ENCODE results near the gene CCDC201. TPM values are rescaled to one million over a fixed set of nuclear protein-coding genes. Genes with fewer than 3 reads are reported as not detected.

CCDC201 gene
- total RNA-seq, 1 donor: not detected

- peaks cover 48% of the 10 kb centered on the region for H3K27me3 ChIP-seq (ENCODE audit: insufficient read depth, low read length)
- no peaks in the 10 kb centered on the region for H3K9me3 ChIP-seq (ENCODE audit: low read depth, low read length)
These were observed 15.5 kb upstream of the CCDC201 start, which contains the start of gene IGFBP1 for GRCh38 chr7:45888185-45888992. TSS of gene IGFBP1 (plus strand) at chr7:45888488. CDS start at chr7:45888653, 165 bp downstream.

DNA sequence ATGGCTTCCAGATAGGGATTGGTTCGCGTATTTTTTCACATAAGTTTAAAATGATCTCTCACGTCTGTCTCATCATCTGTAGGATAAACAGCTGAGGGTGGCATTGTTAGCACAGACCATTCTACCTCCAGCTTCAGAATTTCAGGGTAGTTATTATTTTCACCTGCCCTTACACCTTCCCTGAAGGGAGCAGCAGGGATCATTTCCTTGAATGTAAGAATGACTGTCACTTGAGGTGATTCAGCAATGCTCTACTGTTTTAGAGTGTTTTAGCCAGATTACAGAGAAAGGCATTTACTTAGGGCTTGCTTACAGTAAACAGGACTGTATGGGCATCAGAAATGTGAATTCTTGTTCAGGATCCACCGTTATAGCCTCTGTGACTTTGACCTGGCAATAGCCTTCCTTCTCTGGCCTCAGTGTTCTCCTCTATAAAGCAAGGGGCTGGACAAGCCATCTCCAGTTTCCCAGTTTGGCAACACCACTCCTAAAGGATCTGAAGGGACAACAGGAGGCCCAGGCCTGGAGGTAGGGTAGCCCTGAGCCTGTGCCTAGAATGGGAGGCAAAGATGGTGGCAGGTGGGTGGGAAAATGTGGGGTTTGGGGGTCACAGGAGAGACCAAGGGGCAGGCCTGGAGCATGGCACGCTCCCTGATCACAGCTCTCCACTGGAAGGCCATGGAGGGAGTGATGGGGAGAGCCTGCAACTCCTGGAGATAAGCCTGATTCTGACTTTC is 14.2 kb upstream of the CCDC201 start:
- Histone ChIP-seq H3K4me1 (ENCODE audit: insufficient read depth, low read length) (no peaks in the 10 kb centered on the region), H3K4me3 (ENCODE audit: low read length) (no peak overlapping the region), H3K9me3 (ENCODE audit: low read depth, low read length) (no peaks in the 10 kb centered on the region), H3K27me3 (ENCODE audit: insufficient read depth, low read length) (peaks cover 45% of the 10 kb centered on the region)

More at GRCh38 chr7:45888185-45888992, 15.5 kb upstream of the CCDC201 start, which contains the start of gene IGFBP1:
- no peak within 1 kb of the TSS for H3K4me3 ChIP-seq (ENCODE audit: low read length)
- no peaks in the 10 kb centered on the region for H3K4me1 ChIP-seq (ENCODE audit: insufficient read depth, low read length)

GRCh38 chr7:45885264-45885882 is 12.5 kb upstream of the CCDC201 start:
- no peaks in the 10 kb centered on the region for H3K4me1 ChIP-seq (ENCODE audit: insufficient read depth, low read length)
- no peak overlapping the region for H3K4me3 ChIP-seq (ENCODE audit: low read length)
- no peaks in the 10 kb centered on the region for H3K9me3 ChIP-seq (ENCODE audit: low read depth, low read length)
- H3K27me3 ChIP-seq (ENCODE audit: insufficient read depth, low read length): peaks cover 31% of the 10 kb centered on the region

GRCh38 chr7:45884136-45884535 is 11.3 kb upstream of the CCDC201 start:
- H3K4me1 ChIP-seq (ENCODE audit: insufficient read depth, low read length): no peaks in the 10 kb centered on the region
- no peak overlapping the region for H3K4me3 ChIP-seq (ENCODE audit: low read length)
- H3K9me3 ChIP-seq (ENCODE audit: low read depth, low read length): no peaks in the 10 kb centered on the region
- peaks cover 19% of the 10 kb centered on the region for H3K27me3 ChIP-seq (ENCODE audit: insufficient read depth, low read length)

GRCh38 chr7:45882465-45882810 is 9.6 kb upstream of the CCDC201 start:
- Histone ChIP-seq H3K4me3 (ENCODE audit: low read length) (no peak overlapping the region), H3K9me3 (ENCODE audit: low read depth, low read length) (no peaks in the 10 kb centered on the region), H3K4me1 (ENCODE audit: insufficient read depth, low read length) (no peaks in the 10 kb centered on the region), H3K27me3 (ENCODE audit: insufficient read depth, low read length) (peaks cover 7% of the 10 kb centered on the region)

DNA sequence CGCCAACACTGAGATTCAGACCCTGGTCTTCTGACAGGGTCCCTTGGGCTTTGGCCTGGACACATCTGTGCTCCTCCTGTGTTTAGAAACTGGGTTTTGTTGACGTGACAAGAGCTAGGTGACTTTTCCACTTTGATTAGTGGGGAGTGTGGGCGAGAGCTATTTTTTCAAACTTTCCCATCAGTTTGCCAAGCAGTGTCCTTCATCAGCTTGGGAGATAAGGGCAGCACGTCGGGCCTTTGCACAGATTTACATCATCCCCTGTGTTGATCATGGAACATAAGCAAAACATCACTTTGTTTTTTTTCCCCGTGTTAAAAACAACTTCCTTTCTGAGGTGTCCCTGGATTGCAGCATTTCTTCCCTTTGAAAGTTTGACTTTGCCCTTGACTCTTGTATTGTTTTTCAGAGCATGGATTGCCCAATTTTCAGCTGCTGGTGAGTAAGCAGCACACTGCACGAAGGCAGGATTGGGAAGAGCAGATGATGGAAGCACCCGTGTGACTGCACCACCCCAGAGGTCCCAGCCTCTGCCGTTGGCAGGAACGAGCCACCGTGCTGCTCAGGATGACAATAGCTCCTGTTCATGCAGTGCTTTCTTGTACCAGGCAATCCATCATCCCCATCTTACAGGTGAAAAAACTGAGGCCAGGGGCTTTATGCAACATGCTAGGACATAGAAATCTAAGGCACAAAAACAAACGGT is 9.0 kb upstream of the CCDC201 start:
- H3K4me1 ChIP-seq (ENCODE audit: insufficient read depth, low read length): no peaks in the 10 kb centered on the region
- no peak overlapping the region for H3K4me3 ChIP-seq (ENCODE audit: low read length)
- no peaks in the 10 kb centered on the region for H3K9me3 ChIP-seq (ENCODE audit: low read depth, low read length)
- peaks cover 2% of the 10 kb centered on the region for H3K27me3 ChIP-seq (ENCODE audit: insufficient read depth, low read length)

GRCh38 chr7:45881280-45881758 is 8.4 kb upstream of the CCDC201 start:
- no peak overlapping the region for H3K4me3 ChIP-seq (ENCODE audit: low read length)
- H3K27me3 ChIP-seq (ENCODE audit: insufficient read depth, low read length): no peaks in the 10 kb centered on the region
- no peaks in the 10 kb centered on the region for H3K4me1 ChIP-seq (ENCODE audit: insufficient read depth, low read length)
- H3K9me3 ChIP-seq (ENCODE audit: low read depth, low read length): no peaks in the 10 kb centered on the region

DNA sequence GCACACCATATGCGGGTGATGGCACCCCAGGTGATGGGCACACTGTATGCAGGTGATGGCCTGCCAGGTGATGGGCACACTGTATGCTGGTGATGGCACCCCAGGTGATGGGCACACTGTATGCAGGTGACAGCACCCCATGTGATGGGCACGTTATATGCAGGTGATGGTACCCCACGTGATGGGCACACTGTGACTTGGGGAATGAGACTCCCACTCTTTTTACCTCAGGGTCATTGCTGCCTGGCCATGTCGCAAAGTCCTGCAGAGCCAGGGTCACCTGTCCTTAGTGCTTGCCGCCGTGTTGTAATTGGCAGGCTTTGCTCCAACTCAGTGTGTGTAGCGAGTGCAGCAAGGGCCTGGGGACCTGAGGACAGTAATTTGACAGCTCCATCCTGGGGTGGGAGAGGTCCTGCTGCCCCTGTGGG is 7.6 kb upstream of the CCDC201 start:
- Histone ChIP-seq H3K4me1 (ENCODE audit: insufficient read depth, low read length) (no peaks in the 10 kb centered on the region), H3K27me3 (ENCODE audit: insufficient read depth, low read length) (no peaks in the 10 kb centered on the region), H3K9me3 (ENCODE audit: low read depth, low read length) (no peaks in the 10 kb centered on the region), H3K4me3 (ENCODE audit: low read length) (no peak overlapping the region)

DNA sequence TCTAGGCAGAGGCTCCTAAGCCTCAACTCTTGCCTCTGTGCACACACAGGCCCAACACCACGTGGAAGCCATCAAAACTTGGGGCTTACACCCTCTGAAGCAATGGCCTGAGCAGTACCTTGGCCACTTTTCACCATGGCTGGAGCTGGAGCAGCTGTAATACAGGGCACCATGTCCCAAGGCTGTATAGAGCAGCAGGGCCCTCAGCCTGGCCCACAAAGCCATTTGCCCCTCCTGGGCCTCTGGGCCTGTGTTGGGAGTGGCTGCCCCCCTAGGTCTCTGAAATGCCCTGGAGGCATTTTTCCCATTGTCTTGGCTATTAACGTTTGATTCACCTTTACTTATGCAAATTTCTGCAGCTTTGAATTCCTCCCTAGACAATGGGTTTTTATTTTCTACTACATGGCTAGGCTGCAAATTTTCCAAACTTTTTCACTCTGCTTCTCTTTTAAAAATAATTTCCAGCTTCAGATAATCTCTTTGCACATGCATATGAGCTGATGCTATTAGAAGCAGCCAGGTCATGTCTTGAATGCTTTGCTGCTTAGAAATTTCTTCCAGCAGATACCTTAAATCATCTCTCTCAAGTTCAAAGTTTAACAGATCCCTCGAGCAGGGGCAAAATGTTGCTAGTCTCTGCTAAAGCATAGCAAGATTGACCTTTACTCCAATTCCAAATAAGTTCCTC is 5.7 kb upstream of the CCDC201 start:
- H3K4me3 ChIP-seq (ENCODE audit: low read length): no peak overlapping the region
- no peaks in the 10 kb centered on the region for H3K9me3 ChIP-seq (ENCODE audit: low read depth, low read length)

DNA sequence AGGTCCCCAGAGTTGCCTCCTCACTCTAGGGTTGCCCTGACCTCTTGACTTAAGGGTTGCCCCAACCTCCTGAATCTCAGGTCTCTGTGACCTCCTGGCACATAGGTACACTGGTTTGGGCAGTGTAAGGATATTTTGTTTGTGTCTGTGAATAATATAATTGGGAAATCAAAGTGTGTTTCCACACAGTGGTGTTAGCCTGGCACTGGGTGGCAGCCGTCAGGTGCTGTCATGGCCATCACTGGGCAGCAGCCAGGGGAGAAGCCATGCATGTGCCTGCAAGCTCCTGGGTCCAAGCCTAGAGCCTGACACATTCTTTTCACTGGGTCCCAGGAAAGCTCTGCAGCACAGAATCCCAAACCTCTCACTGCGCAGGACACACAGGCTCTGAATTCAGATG is 3.6 kb upstream of the CCDC201 start:
- Histone ChIP-seq H3K4me3 (ENCODE audit: low read length) (no peak overlapping the region), H3K27me3 (ENCODE audit: insufficient read depth, low read length) (no peaks in the 10 kb centered on the region), H3K4me1 (ENCODE audit: insufficient read depth, low read length) (no peaks in the 10 kb centered on the region), H3K9me3 (ENCODE audit: low read depth, low read length) (no peaks in the 10 kb centered on the region)

More for the DNA sequence above, 5.7 kb upstream of the CCDC201 start:
- H3K4me1 ChIP-seq (ENCODE audit: insufficient read depth, low read length): no peaks in the 10 kb centered on the region
- no peaks in the 10 kb centered on the region for H3K27me3 ChIP-seq (ENCODE audit: insufficient read depth, low read length)

GRCh38 chr7:45874408-45875131 is 1.7 kb upstream of the CCDC201 start:
- Histone ChIP-seq H3K27me3 (ENCODE audit: insufficient read depth, low read length) (no peaks in the 10 kb centered on the region), H3K4me1 (ENCODE audit: insufficient read depth, low read length) (no peaks in the 10 kb centered on the region), H3K4me3 (ENCODE audit: low read length) (no peak overlapping the region), H3K9me3 (ENCODE audit: low read depth, low read length) (no peaks in the 10 kb centered on the region)

GRCh38 chr7:45873355-45873754 is 473 bp upstream of the CCDC201 start:
- H3K9me3 ChIP-seq (ENCODE audit: low read depth, low read length): no peaks in the 10 kb centered on the region
- H3K4me1 ChIP-seq (ENCODE audit: insufficient read depth, low read length): no peaks in the 10 kb centered on the region
- no peaks in the 10 kb centered on the region for H3K27me3 ChIP-seq (ENCODE audit: insufficient read depth, low read length)
- no peak overlapping the region for H3K4me3 ChIP-seq (ENCODE audit: low read length)

- Histone ChIP-seq H3K4me3 (ENCODE audit: low read length) (no peak overlapping the region), H3K27me3 (ENCODE audit: insufficient read depth, low read length) (no peaks in the 10 kb centered on the region), H3K4me1 (ENCODE audit: insufficient read depth, low read length) (no peaks in the 10 kb centered on the region), H3K9me3 (ENCODE audit: low read depth, low read length) (no peaks in the 10 kb centered on the region)
These were observed 507 bp downstream of the CCDC201 start for GRCh38 chr7:45872116-45873034.
